22Rv1 (cell line): ENCODE results near the gene TMEM132D.

Experiments
- H3K27ac ChIP-seq: fragments of 450-650 bp; 2 replicates; pipeline ENCODE4 v1.5.1; 2017
- ZFX ChIP-seq: fragments of 450-650 bp; IDR thresholded peaks from 2 replicates; pipeline ENCODE4 v1.6.1; 2017; ENCODE audit warnings: antibody characterized with exemption, borderline replicate concordance
- TF ChIP-seq, protein P1 (sequence below): fragments of 450-650 bp; IDR thresholded peaks from 2 replicates; pipeline ENCODE4 v1.5.1; 2017; ENCODE audit warnings: mild to moderate bottlenecking

Gene TMEM132D

GRCh38 chr12:129839679-129840078 lies 64.1 kb downstream of the TMEM132D start:
- H3K27ac ChIP-seq, result no peak overlapping the region
- no peak for TF ChIP-seq ZFX
- TF ChIP-seq, protein P1, sequence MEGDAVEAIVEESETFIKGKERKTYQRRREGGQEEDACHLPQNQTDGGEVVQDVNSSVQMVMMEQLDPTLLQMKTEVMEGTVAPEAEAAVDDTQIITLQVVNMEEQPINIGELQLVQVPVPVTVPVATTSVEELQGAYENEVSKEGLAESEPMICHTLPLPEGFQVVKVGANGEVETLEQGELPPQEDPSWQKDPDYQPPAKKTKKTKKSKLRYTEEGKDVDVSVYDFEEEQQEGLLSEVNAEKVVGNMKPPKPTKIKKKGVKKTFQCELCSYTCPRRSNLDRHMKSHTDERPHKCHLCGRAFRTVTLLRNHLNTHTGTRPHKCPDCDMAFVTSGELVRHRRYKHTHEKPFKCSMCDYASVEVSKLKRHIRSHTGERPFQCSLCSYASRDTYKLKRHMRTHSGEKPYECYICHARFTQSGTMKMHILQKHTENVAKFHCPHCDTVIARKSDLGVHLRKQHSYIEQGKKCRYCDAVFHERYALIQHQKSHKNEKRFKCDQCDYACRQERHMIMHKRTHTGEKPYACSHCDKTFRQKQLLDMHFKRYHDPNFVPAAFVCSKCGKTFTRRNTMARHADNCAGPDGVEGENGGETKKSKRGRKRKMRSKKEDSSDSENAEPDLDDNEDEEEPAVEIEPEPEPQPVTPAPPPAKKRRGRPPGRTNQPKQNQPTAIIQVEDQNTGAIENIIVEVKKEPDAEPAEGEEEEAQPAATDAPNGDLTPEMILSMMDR, result no peak

- TF ChIP-seq, protein P1, result no peak
- TF ChIP-seq ZFX, result no peak
- no peak overlapping the region for H3K27ac ChIP-seq
Measured at GRCh38 chr12:129831294-129831693, 72.5 kb downstream of the TMEM132D start.

DNA sequence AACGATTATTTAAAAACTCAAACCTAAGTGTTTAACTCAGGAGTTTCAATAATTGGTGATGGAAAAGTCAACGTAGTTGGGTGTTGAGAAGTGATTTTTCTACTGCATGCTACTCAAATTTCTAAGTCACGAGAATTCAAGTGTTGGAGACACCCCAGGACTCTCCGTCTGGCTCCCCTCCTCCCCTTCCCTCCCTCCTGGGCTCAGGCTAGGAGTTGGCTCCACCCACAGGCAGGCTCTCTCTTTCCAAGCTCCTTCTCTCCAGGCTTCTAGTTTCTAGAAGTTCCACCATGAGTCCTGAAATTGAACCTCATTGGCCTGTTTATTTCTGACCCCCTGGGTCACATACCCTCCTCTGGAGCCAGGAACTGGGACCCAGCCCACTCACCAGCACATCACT lies 73.0 kb downstream of the TMEM132D start:
- no peak for TF ChIP-seq ZFX
- TF ChIP-seq, protein P1, result no peak
- no peak overlapping the region for H3K27ac ChIP-seq

GRCh38 chr12:129827866-129828384 lies 75.9 kb downstream of the TMEM132D start:
- TF ChIP-seq, protein P1, result no peak
- no peak for TF ChIP-seq ZFX
- no peak overlapping the region for H3K27ac ChIP-seq

DNA sequence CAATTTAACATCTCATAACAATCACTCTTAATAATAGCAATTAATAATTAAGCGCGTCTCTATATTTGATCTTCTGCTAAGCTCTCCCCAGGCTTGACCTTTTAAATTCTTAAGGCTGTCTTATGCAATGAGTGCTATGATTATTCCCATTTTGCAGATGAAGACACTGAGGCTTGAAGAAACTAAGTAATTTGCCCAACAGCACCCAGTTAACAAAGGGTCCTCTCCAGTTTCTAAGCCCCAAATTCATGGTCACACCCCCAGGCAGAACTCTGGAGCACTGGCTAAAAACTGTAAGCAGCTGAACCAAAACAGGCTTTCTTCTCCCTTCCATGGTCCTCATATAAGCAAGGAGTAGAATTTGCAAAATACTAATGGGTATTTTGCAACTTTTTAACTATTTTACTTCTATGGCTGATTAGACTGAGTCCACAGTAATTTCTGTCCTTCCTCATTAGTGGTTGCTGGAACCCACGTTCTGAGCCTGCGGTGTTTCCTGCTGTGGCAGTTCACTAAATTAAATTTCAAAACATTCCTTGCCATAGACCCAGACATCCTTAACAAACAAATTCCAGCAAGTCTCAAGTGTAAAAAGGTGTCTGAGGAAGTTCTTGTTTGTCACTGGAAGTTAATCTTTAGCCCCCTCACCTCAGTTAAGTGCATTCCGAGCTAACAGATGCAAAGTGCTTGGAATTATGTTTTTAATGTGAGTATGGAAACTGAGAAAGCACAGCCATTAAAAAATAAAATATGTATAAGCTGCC lies 76.5 kb downstream of the TMEM132D start:
- H3K27ac ChIP-seq, result no peak overlapping the region
- TF ChIP-seq ZFX, result no peak
- TF ChIP-seq, protein P1, result no peak

GRCh38 chr12:129826273-129826672 lies 77.6 kb downstream of the TMEM132D start:
- TF ChIP-seq ZFX, result no peak
- TF ChIP-seq, protein P1, result no peak
- no peak overlapping the region for H3K27ac ChIP-seq

DNA sequence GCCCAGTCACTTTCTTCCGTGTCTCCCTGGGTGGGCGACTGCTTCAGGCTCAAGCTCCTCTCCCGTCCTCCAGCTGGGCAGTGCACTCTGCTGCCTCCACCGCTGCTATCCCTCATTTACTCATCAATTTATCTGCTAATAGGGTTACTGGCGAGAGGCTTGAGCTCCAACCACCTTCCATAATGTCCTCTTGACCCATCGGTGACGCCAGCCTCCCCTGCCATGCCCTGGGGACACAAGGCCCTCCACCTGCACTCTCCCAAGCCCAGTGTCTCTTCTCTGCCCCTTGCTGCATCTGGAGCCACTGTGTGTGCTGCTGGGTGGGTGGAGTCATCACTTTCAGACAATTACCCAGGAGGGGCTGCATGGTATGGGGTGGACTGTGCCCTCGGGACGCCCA lies 78.5 kb downstream of the TMEM132D start:
- no peak for TF ChIP-seq ZFX
- TF ChIP-seq, protein P1, result no peak
- H3K27ac ChIP-seq, result no peak overlapping the region
